ENCODE results near the gene ITIH5.

Gene ITIH5

DNA sequence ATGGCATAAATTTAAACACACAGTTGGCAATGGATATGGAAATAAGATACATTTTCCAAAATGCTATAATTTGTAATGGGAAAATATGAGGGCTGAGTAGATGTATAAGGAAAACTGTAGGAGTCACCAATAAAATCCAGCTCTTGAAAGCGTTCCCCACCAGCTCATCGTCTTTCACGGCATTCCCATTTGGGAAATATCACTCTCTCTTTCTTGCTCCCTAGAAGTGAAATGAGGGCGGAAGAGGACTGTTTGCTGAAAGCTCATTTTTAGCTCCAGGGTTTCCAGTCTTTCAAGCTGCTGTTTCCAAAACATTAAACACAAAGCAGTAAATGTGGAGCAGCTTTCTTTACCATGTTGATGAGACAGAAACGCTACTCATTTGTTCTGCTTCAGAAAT lies 151.3 kb downstream of the ITIH5 start:
- no peak overlapping the region for H2AFZ ChIP-seq (ENCODE audit: low read length)
- H3K9ac ChIP-seq (ENCODE audit: low read depth, low read length, poor library complexity, severe bottlenecking) = no peak overlapping the region
- H3K79me2 ChIP-seq (ENCODE audit: insufficient read depth, low read length) = no peaks in the 10 kb centered on the region
- TF ChIP-seq, protein P1, sequence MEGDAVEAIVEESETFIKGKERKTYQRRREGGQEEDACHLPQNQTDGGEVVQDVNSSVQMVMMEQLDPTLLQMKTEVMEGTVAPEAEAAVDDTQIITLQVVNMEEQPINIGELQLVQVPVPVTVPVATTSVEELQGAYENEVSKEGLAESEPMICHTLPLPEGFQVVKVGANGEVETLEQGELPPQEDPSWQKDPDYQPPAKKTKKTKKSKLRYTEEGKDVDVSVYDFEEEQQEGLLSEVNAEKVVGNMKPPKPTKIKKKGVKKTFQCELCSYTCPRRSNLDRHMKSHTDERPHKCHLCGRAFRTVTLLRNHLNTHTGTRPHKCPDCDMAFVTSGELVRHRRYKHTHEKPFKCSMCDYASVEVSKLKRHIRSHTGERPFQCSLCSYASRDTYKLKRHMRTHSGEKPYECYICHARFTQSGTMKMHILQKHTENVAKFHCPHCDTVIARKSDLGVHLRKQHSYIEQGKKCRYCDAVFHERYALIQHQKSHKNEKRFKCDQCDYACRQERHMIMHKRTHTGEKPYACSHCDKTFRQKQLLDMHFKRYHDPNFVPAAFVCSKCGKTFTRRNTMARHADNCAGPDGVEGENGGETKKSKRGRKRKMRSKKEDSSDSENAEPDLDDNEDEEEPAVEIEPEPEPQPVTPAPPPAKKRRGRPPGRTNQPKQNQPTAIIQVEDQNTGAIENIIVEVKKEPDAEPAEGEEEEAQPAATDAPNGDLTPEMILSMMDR (conservative IDR thresholded peaks at IDR 0.05; ENCODE audit: low read length) = no peak
- TF ChIP-seq EZH2phosphoT487 (IDR thresholded peaks at IDR 0.05; ENCODE audit: borderline replicate concordance) = no peak
- no peaks in the 10 kb centered on the region for H3F3A ChIP-seq (ENCODE audit: low read depth)
- no peaks in the 10 kb centered on the region for H3K27me3 ChIP-seq (ENCODE audit: insufficient read depth, low read length, poor library complexity, severe bottlenecking)
- no peak overlapping the region for H3K4me2 ChIP-seq (ENCODE audit: low read depth, low read length, poor library complexity, severe bottlenecking)
- H3K9me2 ChIP-seq (replicated peaks; ENCODE audit: low read depth, low read length) = no peaks in the 10 kb centered on the region
- H3K4me3 ChIP-seq (ENCODE audit: low read length, poor library complexity, severe bottlenecking) = no peak overlapping the region
- no peaks in the 10 kb centered on the region for H4K20me1 ChIP-seq (ENCODE audit: insufficient read depth, low read length, poor library complexity, severe bottlenecking)
- no peaks in the 10 kb centered on the region for H3K36me3 ChIP-seq (ENCODE audit: insufficient read depth, low read length)
- H3K4me1 ChIP-seq (ENCODE audit: insufficient read depth, low read length, poor library complexity, severe bottlenecking) = no peaks in the 10 kb centered on the region
- H3K9me3 ChIP-seq (ENCODE audit: insufficient read depth, low read depth, low read length) = no peaks in the 10 kb centered on the region; the same call in 1 of the 2 replicates

DNA sequence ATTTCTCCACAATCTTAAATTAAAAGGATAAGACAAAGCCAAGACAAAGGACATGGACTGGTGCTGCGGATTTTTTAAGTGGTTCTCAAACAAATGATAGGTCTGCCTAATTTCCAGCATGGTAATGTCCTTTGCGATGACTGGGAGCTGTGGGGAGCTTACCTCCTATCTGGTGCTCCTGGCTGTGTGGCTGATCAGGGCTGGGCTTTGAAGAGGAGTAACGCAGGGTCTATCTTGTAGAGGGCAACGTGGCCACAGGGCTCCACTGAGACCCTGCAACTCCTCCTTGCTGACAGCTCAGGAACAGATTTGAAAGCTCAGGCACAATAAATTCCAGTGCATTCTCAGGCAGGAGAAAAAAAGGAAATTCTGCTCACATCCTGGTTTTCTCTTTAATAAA lies 152.8 kb downstream of the ITIH5 start:
- Histone ChIP-seq H3K27me3 (ENCODE audit: insufficient read depth, low read length, poor library complexity, severe bottlenecking) (no peaks in the 10 kb centered on the region), H3K4me1 (ENCODE audit: insufficient read depth, low read length, poor library complexity, severe bottlenecking) (no peaks in the 10 kb centered on the region)
- no peak for TF ChIP-seq EZH2phosphoT487 (IDR thresholded peaks at IDR 0.05; ENCODE audit: borderline replicate concordance)
- TF ChIP-seq, protein P1 (conservative IDR thresholded peaks at IDR 0.05; ENCODE audit: low read length) = no peak

DNA sequence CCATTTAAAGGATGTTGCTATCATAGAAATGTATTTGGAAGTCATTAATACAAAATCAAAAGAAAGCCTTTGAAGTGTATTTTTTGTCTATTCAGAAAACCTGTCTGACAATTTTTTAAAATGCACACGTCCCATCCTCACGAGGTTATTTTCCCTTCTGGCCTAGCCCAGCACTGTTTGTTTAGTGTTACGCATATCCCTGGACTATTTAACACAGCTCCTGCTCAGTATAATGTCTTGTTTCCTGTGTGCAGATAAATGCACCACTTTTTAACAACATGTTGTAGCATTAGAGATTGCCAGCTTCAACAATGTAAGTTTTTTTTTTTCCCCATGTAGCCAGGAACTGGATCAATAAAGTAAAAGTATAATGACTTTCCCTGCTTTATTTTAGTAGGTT lies 153.3 kb downstream of the ITIH5 start:
- no peaks in the 10 kb centered on the region for H3K4me1 ChIP-seq (ENCODE audit: insufficient read depth, low read length, poor library complexity, severe bottlenecking)
- H3K9me3 ChIP-seq (ENCODE audit: insufficient read depth, low read depth, low read length) = peaks cover 5% of the 10 kb centered on the region; the same call in 1 of the 2 replicates
- H3K4me2 ChIP-seq (ENCODE audit: low read depth, low read length, poor library complexity, severe bottlenecking) = no peak overlapping the region
- no peak overlapping the region for H2AFZ ChIP-seq (ENCODE audit: low read length)
- H3K9me2 ChIP-seq (replicated peaks; ENCODE audit: low read depth, low read length) = no peaks in the 10 kb centered on the region
- no peaks in the 10 kb centered on the region for H3F3A ChIP-seq (ENCODE audit: low read depth)
- no peak overlapping the region for H3K4me3 ChIP-seq (ENCODE audit: low read length, poor library complexity, severe bottlenecking)
- H3K36me3 ChIP-seq (ENCODE audit: insufficient read depth, low read length) = no peaks in the 10 kb centered on the region
- TF ChIP-seq, protein P1 (conservative IDR thresholded peaks at IDR 0.05; ENCODE audit: low read length) = no peak
- TF ChIP-seq EZH2phosphoT487 (IDR thresholded peaks at IDR 0.05; ENCODE audit: borderline replicate concordance) = no peak
- no peaks in the 10 kb centered on the region for H4K20me1 ChIP-seq (ENCODE audit: insufficient read depth, low read length, poor library complexity, severe bottlenecking)
- H3K79me2 ChIP-seq (ENCODE audit: insufficient read depth, low read length) = no peaks in the 10 kb centered on the region
- no peaks in the 10 kb centered on the region for H3K27me3 ChIP-seq (ENCODE audit: insufficient read depth, low read length, poor library complexity, severe bottlenecking)
- no peak overlapping the region for H3K9ac ChIP-seq (ENCODE audit: low read depth, low read length, poor library complexity, severe bottlenecking)

More for the DNA sequence above, 152.8 kb downstream of the ITIH5 start:
- Histone ChIP-seq H4K20me1 (ENCODE audit: insufficient read depth, low read length, poor library complexity, severe bottlenecking) (no peaks in the 10 kb centered on the region), H3K4me3 (ENCODE audit: low read length, poor library complexity, severe bottlenecking) (no peak overlapping the region), H3K79me2 (ENCODE audit: insufficient read depth, low read length) (no peaks in the 10 kb centered on the region), H3K36me3 (ENCODE audit: insufficient read depth, low read length) (no peaks in the 10 kb centered on the region), H3K9me3 (ENCODE audit: insufficient read depth, low read depth, low read length) (peaks cover 5% of the 10 kb centered on the region; the same call in 1 of the 2 replicates), H3K4me2 (ENCODE audit: low read depth, low read length, poor library complexity, severe bottlenecking) (no peak overlapping the region), H3F3A (ENCODE audit: low read depth) (no peaks in the 10 kb centered on the region), H3K9me2 (replicated peaks; ENCODE audit: low read depth, low read length) (no peaks in the 10 kb centered on the region), H2AFZ (ENCODE audit: low read length) (no peak overlapping the region), H3K9ac (ENCODE audit: low read depth, low read length, poor library complexity, severe bottlenecking) (no peak overlapping the region)
